ENCODE results near the gene FAM118B.
"Not testable (repeated sequence)": the region's sequence is repeated elsewhere in the genome, so short reads cannot be mapped to it uniquely, and the experiment has no call there.

The FAM118B gene

GRCh38 chr11:126216526-126217305 lies 5.1 kb downstream of the FAM118B start:
- no peak for FAIRE-seq
- no peak for DNase-seq (ENCODE audit: low spot score)

GRCh38 chr11:126217491-126217890 lies 5.9 kb downstream of the FAM118B start:
- no peak for FAIRE-seq

GRCh38 chr11:126219547-126219946 lies 8.0 kb downstream of the FAM118B start:
- FAIRE-seq, result no peak

More at GRCh38 chr11:126217491-126217890, 5.9 kb downstream of the FAM118B start:
- no peak for DNase-seq (ENCODE audit: low spot score)

GRCh38 chr11:126224647-126225294 lies 13.2 kb downstream of the FAM118B start:
- FAIRE-seq, result no peak
- no peak for DNase-seq (ENCODE audit: low spot score)

More at GRCh38 chr11:126219547-126219946, 8.0 kb downstream of the FAM118B start:
- DNase-seq (ENCODE audit: low spot score), result no peak

- FAIRE-seq (no peak), DNase-seq (ENCODE audit: low spot score) (no peak)
Observed at GRCh38 chr11:126225295-126225665, 13.7 kb downstream of the FAM118B start.

GRCh38 chr11:126226334-126227084 lies 14.9 kb downstream of the FAM118B start:
- DNase-seq (ENCODE audit: low spot score), result no peak
- no peak for FAIRE-seq

- DNase-seq (ENCODE audit: low spot score) (no peak), FAIRE-seq (no peak)
Observed at GRCh38 chr11:126229858-126230540, 18.4 kb downstream of the FAM118B start.

GRCh38 chr11:126231725-126232459 lies 20.3 kb downstream of the FAM118B start:
- no peak for FAIRE-seq
- no peak for DNase-seq (ENCODE audit: low spot score)

- FAIRE-seq, result no peak
- DNase-seq (ENCODE audit: low spot score), result no peak
Observed at GRCh38 chr11:126232683-126233082, 21.1 kb downstream of the FAM118B start.

GRCh38 chr11:126233391-126233790 lies 21.8 kb downstream of the FAM118B start:
- DNase-seq (ENCODE audit: low spot score) (no peak), FAIRE-seq (no peak)

GRCh38 chr11:126246636-126247035 lies 35.1 kb downstream of the FAM118B start:
- no peak for DNase-seq (ENCODE audit: low spot score)

GRCh38 chr11:126253265-126253664 lies 41.7 kb downstream of the FAM118B start:
- no peak for DNase-seq (ENCODE audit: low spot score)
- no peak for FAIRE-seq

More at GRCh38 chr11:126246636-126247035, 35.1 kb downstream of the FAM118B start:
- no peak for FAIRE-seq

GRCh38 chr11:126254819-126255218 lies 43.2 kb downstream of the FAM118B start:
- DNase-seq (ENCODE audit: low spot score), result no peak
- FAIRE-seq, result no peak

GRCh38 chr11:126255507-126255906 lies 43.9 kb downstream of the FAM118B start:
- not testable (repeated sequence) for FAIRE-seq; DNase-seq (ENCODE audit: low spot score)

GRCh38 chr11:126256216-126256615 lies 44.6 kb downstream of the FAM118B start:
- DNase-seq (ENCODE audit: low spot score), result no peak
- no peak for FAIRE-seq

- FAIRE-seq, result no peak
Observed at GRCh38 chr11:126257144-126257543, 45.6 kb downstream of the FAM118B start.

GRCh38 chr11:126257764-126258163 lies 46.2 kb downstream of the FAM118B start:
- no peak for FAIRE-seq
- DNase-seq (ENCODE audit: low spot score), result no peak

More at GRCh38 chr11:126257144-126257543, 45.6 kb downstream of the FAM118B start:
- DNase-seq (ENCODE audit: low spot score), result no peak

- no peak for FAIRE-seq
- DNase-seq (ENCODE audit: low spot score), result no peak
Observed at GRCh38 chr11:126262216-126262615, 50.6 kb downstream of the FAM118B start.

GRCh38 chr11:126263489-126263888 lies 51.9 kb downstream of the FAM118B start:
- FAIRE-seq, result no peak
- no peak for DNase-seq (ENCODE audit: low spot score)

- FAIRE-seq (no peak), DNase-seq (ENCODE audit: low spot score) (no peak)
Observed at GRCh38 chr11:126265811-126266210, 54.2 kb downstream of the FAM118B start.

- no peak for FAIRE-seq
Observed at GRCh38 chr11:126267650-126268049, 56.1 kb downstream of the FAM118B start.

More at GRCh38 chr11:126267650-126268049, 56.1 kb downstream of the FAM118B start:
- DNase-seq (ENCODE audit: low spot score), result no peak

Measured in urothelium cell line (cell line).